ENCODE results near the gene MARK2. TPM values are rescaled to one million over a fixed set of nuclear protein-coding genes. Genes with fewer than 3 reads are reported as not detected.

The MARK2 gene
- total RNA-seq, 2 donors from 2014 or later = 26.6 to 30.6 TPM

GRCh38 chr11:63918507-63919191 lies 79.7 kb downstream of the MARK2 start:
- H3K27ac Mint-ChIP-seq = no peak overlapping the region
- H3K9me3 Mint-ChIP-seq = no peaks in the 10 kb centered on the region
- DNase-seq (ENCODE audit: low spot score in 2 of 2) (no peak), ATAC-seq (no peak)
- H3K36me3 Mint-ChIP-seq = no peaks in the 10 kb centered on the region

- Mint-ChIP-seq H3K27ac (no peak overlapping the region), H3K36me3 (no peaks in the 10 kb centered on the region), H3K9me3 (no peaks in the 10 kb centered on the region)
- ATAC-seq (no peak), DNase-seq (ENCODE audit: low spot score in 2 of 2) (no peak)
Observed at GRCh38 chr11:63919267-63920125, 80.6 kb downstream of the MARK2 start.

GRCh38 chr11:63920126-63920938 lies 81.4 kb downstream of the MARK2 start:
- ATAC-seq = no peak
- DNase-seq (ENCODE audit: low spot score in 2 of 2) = no peak
- no peaks in the 10 kb centered on the region for H3K9me3 Mint-ChIP-seq
- H3K36me3 Mint-ChIP-seq = no peaks in the 10 kb centered on the region
- H3K27ac Mint-ChIP-seq = no peak overlapping the region

GRCh38 chr11:63920939-63921417 lies 82.1 kb downstream of the MARK2 start:
- H3K27ac Mint-ChIP-seq = no peak overlapping the region
- no peaks in the 10 kb centered on the region for H3K36me3 Mint-ChIP-seq
- peak in 1 of 2 donors; percentile 44 for DNase-seq (ENCODE audit: low spot score in 2 of 2)
- peak in 1 of 2 donors; percentile 43 for ATAC-seq
- H3K9me3 Mint-ChIP-seq = no peaks in the 10 kb centered on the region

GRCh38 chr11:63922673-63923192 lies 83.8 kb downstream of the MARK2 start:
- Mint-ChIP-seq H3K27ac (peak overlapping the region in 1 of 2 donors; percentile 76), H3K9me3 (no peaks in the 10 kb centered on the region), H3K36me3 (no peaks in the 10 kb centered on the region)
- DNase-seq (ENCODE audit: low spot score in 2 of 2) = no peak
- ATAC-seq = no peak

- DNase-seq (ENCODE audit: low spot score in 2 of 2) (no peak), ATAC-seq (no peak)
- Mint-ChIP-seq H3K9me3 (no peaks in the 10 kb centered on the region), H3K36me3 (no peaks in the 10 kb centered on the region), H3K27ac (peak overlapping the region in 1 of 2 donors; percentile 76)
Observed at GRCh38 chr11:63923319-63923718, 84.4 kb downstream of the MARK2 start.

- no peak for ATAC-seq
Observed at GRCh38 chr11:63929616-63930015, 90.7 kb downstream of the MARK2 start.

GRCh38 chr11:63931045-63931444 lies 92.1 kb downstream of the MARK2 start:
- no peak for ATAC-seq
- DNase-seq (ENCODE audit: low spot score in 2 of 2) = no peak
- Mint-ChIP-seq H3K27ac (no peak overlapping the region), H3K9me3 (no peaks in the 10 kb centered on the region), H3K36me3 (no peaks in the 10 kb centered on the region)

More at GRCh38 chr11:63929616-63930015, 90.7 kb downstream of the MARK2 start:
- Mint-ChIP-seq H3K36me3 (no peaks in the 10 kb centered on the region), H3K27ac (no peak overlapping the region), H3K9me3 (no peaks in the 10 kb centered on the region)
- no peak for DNase-seq (ENCODE audit: low spot score in 2 of 2)

- no peak for ATAC-seq
- Mint-ChIP-seq H3K9me3 (no peaks in the 10 kb centered on the region), H3K36me3 (no peaks in the 10 kb centered on the region), H3K27ac (no peak overlapping the region)
- no peak for DNase-seq (ENCODE audit: low spot score in 2 of 2)
Observed at GRCh38 chr11:63931876-63932275, 93.0 kb downstream of the MARK2 start.

- peak overlapping the region in 1 of 2 donors; percentile 30 for H3K27ac Mint-ChIP-seq
- ATAC-seq = no peak
- no peaks in the 10 kb centered on the region for H3K9me3 Mint-ChIP-seq
Observed at GRCh38 chr11:63933459-63933858, 94.5 kb downstream of the MARK2 start.

GRCh38 chr11:63937713-63938478 lies 99.0 kb downstream of the MARK2 start:
- H3K36me3 Mint-ChIP-seq = peaks cover 0 to 6% of the 10 kb centered on the region in 2 donors
- DNase-seq (ENCODE audit: low spot score in 2 of 2) = no peak
- H3K27ac Mint-ChIP-seq = peak overlapping the region; percentile 81 to 84
- H3K9me3 Mint-ChIP-seq = no peaks in the 10 kb centered on the region
- peak; percentile 13 to 19 for ATAC-seq

More at GRCh38 chr11:63933459-63933858, 94.5 kb downstream of the MARK2 start:
- no peaks in the 10 kb centered on the region for H3K36me3 Mint-ChIP-seq
- no peak for DNase-seq (ENCODE audit: low spot score in 2 of 2)

- peak; percentile 93 to 94 for DNase-seq (ENCODE audit: low spot score in 2 of 2)
- Mint-ChIP-seq H3K36me3 (peaks cover 0 to 6% of the 10 kb centered on the region in 2 donors), H3K9me3 (no peaks in the 10 kb centered on the region), H3K27ac (peak within 1 kb of the TSS; percentile 81 to 84)
- peak; percentile 94 to 96 for ATAC-seq
Observed at GRCh38 chr11:63938479-63939396, 99.8 kb downstream of the MARK2 start, which contains the start of gene NAA40. Gene NAA40 (plus strand): TSS chr11:63939002. CDS start chr11:63939097, 95 bp downstream.

GRCh38 chr11:63939397-63939891 lies 100.5 kb downstream of the MARK2 start:
- ATAC-seq (no peak), DNase-seq (ENCODE audit: low spot score in 2 of 2) (no peak)
- H3K9me3 Mint-ChIP-seq = no peaks in the 10 kb centered on the region
- peaks cover 0 to 6% of the 10 kb centered on the region in 2 donors for H3K36me3 Mint-ChIP-seq
- H3K27ac Mint-ChIP-seq = peak overlapping the region; percentile 69 to 81

GRCh38 chr11:63940786-63941185 lies 101.9 kb downstream of the MARK2 start:
- no peak for ATAC-seq
- no peaks in the 10 kb centered on the region for H3K9me3 Mint-ChIP-seq
- DNase-seq (ENCODE audit: low spot score in 2 of 2) = no peak
- no peak overlapping the region for H3K27ac Mint-ChIP-seq
- H3K36me3 Mint-ChIP-seq = peaks cover 0 to 6% of the 10 kb centered on the region in 2 donors

- DNase-seq (ENCODE audit: low spot score in 2 of 2) (no peak), ATAC-seq (no peak)
- H3K27ac Mint-ChIP-seq = no peak overlapping the region
Observed at GRCh38 chr11:63941901-63942300, 103.0 kb downstream of the MARK2 start.

More at GRCh38 chr11:63941901-63942300, 103.0 kb downstream of the MARK2 start:
- Mint-ChIP-seq H3K36me3 (peaks cover 0 to 6% of the 10 kb centered on the region in 2 donors), H3K9me3 (no peaks in the 10 kb centered on the region)

Measured in activated naive CD4-positive, alpha-beta T cell treated with anti-CD3 and anti-CD28 coated beads, Interleukin-2, amount 50 U/mL, for 72 hours (primary cell).